ENCODE data around the gene ROBO1. TPM values are rescaled to one million over a fixed set of nuclear protein-coding genes. Genes with fewer than 3 reads are reported as not detected.

The ROBO1 gene
- total RNA-seq, 1 experiment from 2014 or later: 35.5 TPM

DNA sequence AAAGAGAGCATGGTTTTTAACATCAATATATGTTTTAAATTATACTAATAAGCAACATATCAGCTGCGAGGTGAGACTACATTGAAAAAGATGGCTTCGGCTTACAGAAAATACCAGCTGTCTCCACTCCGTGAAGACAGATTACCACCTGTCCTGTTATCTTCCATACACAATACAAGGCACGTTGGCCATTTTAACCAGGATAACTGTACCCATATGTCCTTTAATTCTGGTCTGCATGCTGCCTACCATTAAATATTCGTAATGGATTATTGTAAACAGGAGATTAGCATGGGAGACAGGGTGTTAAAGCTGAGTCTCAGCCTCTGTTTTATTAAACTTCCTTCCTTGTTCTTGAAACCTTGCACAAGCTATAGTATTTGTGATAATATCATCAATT lies 855.5 kb downstream of the ROBO1 start:
- no peaks in the 10 kb centered on the region for H3K9me3 ChIP-seq (ENCODE audit: low read length)
- ChIA-PET CTCF (no interaction called here), POLR2A (ENCODE audit: unreplicated experiment) (no interaction called here)
- ATAC-seq (no peak), DNase-seq (no peak)
- no peaks in the 10 kb centered on the region for H3K9me2 ChIP-seq (replicated peaks; ENCODE audit: low read length)
- TF ChIP-seq EZH2 (IDR thresholded peaks at IDR 0.05; ENCODE audit: low read length, unreplicated experiment) (no peak), EZH2phosphoT487 (IDR thresholded peaks at IDR 0.05; ENCODE audit: borderline replicate concordance, low read length) (no peak)
- TF ChIP-seq, protein P1, sequence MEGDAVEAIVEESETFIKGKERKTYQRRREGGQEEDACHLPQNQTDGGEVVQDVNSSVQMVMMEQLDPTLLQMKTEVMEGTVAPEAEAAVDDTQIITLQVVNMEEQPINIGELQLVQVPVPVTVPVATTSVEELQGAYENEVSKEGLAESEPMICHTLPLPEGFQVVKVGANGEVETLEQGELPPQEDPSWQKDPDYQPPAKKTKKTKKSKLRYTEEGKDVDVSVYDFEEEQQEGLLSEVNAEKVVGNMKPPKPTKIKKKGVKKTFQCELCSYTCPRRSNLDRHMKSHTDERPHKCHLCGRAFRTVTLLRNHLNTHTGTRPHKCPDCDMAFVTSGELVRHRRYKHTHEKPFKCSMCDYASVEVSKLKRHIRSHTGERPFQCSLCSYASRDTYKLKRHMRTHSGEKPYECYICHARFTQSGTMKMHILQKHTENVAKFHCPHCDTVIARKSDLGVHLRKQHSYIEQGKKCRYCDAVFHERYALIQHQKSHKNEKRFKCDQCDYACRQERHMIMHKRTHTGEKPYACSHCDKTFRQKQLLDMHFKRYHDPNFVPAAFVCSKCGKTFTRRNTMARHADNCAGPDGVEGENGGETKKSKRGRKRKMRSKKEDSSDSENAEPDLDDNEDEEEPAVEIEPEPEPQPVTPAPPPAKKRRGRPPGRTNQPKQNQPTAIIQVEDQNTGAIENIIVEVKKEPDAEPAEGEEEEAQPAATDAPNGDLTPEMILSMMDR (conservative IDR thresholded peaks at IDR 0.05; ENCODE audit: low read depth, low read length): no peak
- no peak overlapping the region for H3K4me3 ChIP-seq (ENCODE audit: low read length)
- no peaks in the 10 kb centered on the region for H3K36me3 ChIP-seq (ENCODE audit: low read depth, low read length)
- H2AFZ ChIP-seq (ENCODE audit: low read length): no peak overlapping the region
- H3K9ac ChIP-seq (ENCODE audit: low read length): no peak overlapping the region
- no peaks in the 10 kb centered on the region for H3K27me3 ChIP-seq (ENCODE audit: low read length)
- H3K4me1 ChIP-seq (ENCODE audit: insufficient read depth, low read length): no peaks in the 10 kb centered on the region
- no peaks in the 10 kb centered on the region for H3K79me2 ChIP-seq (ENCODE audit: low read length)
- intact Hi-C loops (cut with micrococcal nuclease): no loop called here
- H3K4me2 ChIP-seq (ENCODE audit: low read length): no peak overlapping the region
- H3K27ac ChIP-seq (ENCODE audit: low read length): no peak overlapping the region
- no TSS peak for BruUV-seq (replicated peaks)
- no peaks in the 10 kb centered on the region for H4K20me1 ChIP-seq (ENCODE audit: low read length)
- no peaks in the 10 kb centered on the region for H3F3A ChIP-seq (ENCODE audit: low read length, unreplicated experiment)

DNA sequence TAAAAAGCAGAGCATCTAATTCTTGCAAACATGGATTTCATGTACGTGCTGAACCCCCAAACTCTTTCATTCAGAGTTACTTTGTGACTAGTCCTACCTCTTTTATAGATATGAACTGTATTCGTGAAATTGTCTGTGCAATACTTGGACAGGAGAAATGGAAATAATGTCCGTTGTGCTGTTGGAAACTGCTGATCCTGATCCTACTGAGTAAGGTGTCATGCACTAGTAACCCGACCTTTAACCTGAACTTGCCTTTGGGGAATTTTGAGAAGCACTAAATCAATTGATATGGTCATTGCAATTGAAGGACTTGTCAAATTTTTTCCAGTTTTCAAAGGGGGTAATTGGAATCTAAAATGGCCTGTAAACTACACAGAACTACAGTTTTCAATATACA lies 856.4 kb downstream of the ROBO1 start:
- Histone ChIP-seq H3K9me2 (replicated peaks; ENCODE audit: low read length) (no peaks in the 10 kb centered on the region), H3K36me3 (ENCODE audit: low read depth, low read length) (no peaks in the 10 kb centered on the region), H3K4me3 (ENCODE audit: low read length) (no peak overlapping the region), H3K4me2 (ENCODE audit: low read length) (no peak overlapping the region), H3K9me3 (ENCODE audit: low read length) (no peaks in the 10 kb centered on the region), H3K27me3 (ENCODE audit: low read length) (no peaks in the 10 kb centered on the region), H2AFZ (ENCODE audit: low read length) (no peak overlapping the region), H3K27ac (ENCODE audit: low read length) (no peak overlapping the region), H3K4me1 (ENCODE audit: insufficient read depth, low read length) (no peaks in the 10 kb centered on the region), H3F3A (ENCODE audit: low read length, unreplicated experiment) (no peaks in the 10 kb centered on the region), H4K20me1 (ENCODE audit: low read length) (no peaks in the 10 kb centered on the region), H3K79me2 (ENCODE audit: low read length) (no peaks in the 10 kb centered on the region), H3K9ac (ENCODE audit: low read length) (no peak overlapping the region)
- intact Hi-C loops (cut with micrococcal nuclease): no loop called here
- no TSS peak for BruUV-seq (replicated peaks)
- ChIA-PET POLR2A (ENCODE audit: unreplicated experiment) (no interaction called here), CTCF (no interaction called here)
- ATAC-seq: no peak
- no peak for DNase-seq
- TF ChIP-seq EZH2phosphoT487 (IDR thresholded peaks at IDR 0.05; ENCODE audit: borderline replicate concordance, low read length) (no peak), EZH2 (IDR thresholded peaks at IDR 0.05; ENCODE audit: low read length, unreplicated experiment) (no peak)
- TF ChIP-seq, protein P1 (conservative IDR thresholded peaks at IDR 0.05; ENCODE audit: low read depth, low read length): no peak

DNA sequence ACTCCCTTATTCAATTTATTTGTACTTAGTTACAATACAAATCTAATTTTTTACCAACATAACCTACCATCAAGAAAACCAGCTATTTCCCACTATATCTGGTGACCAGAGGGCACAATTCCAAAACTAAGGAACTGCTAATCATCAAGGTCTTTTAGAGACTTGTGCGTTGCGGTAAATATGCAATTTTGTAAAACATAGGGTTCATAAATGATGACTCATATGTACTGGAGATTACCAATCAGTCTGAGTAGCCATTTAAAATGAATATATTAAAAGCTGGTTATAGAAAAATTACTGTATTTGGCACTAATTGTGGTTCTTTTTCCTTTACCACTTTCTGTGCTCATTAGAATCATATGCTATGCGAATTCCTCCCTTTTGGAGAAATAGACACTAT lies 859.6 kb downstream of the ROBO1 start:
- no peaks in the 10 kb centered on the region for H3K27me3 ChIP-seq (ENCODE audit: low read length)
- no peak for TF ChIP-seq EZH2 (IDR thresholded peaks at IDR 0.05; ENCODE audit: low read length, unreplicated experiment)
- TF ChIP-seq EZH2phosphoT487 (IDR thresholded peaks at IDR 0.05; ENCODE audit: borderline replicate concordance, low read length): no peak
- TF ChIP-seq, protein P1 (conservative IDR thresholded peaks at IDR 0.05; ENCODE audit: low read depth, low read length): no peak
- H3K36me3 ChIP-seq (ENCODE audit: low read depth, low read length): no peaks in the 10 kb centered on the region
- BruUV-seq (replicated peaks): no TSS peak
- H3K79me2 ChIP-seq (ENCODE audit: low read length): no peaks in the 10 kb centered on the region
- ChIA-PET CTCF (no interaction called here), POLR2A (ENCODE audit: unreplicated experiment) (no interaction called here)
- no peaks in the 10 kb centered on the region for H3F3A ChIP-seq (ENCODE audit: low read length, unreplicated experiment)
- no peak overlapping the region for H3K27ac ChIP-seq (ENCODE audit: low read length)
- intact Hi-C loops (cut with micrococcal nuclease): no loop called here
- no peak overlapping the region for H3K9ac ChIP-seq (ENCODE audit: low read length)
- H3K4me2 ChIP-seq (ENCODE audit: low read length): no peak overlapping the region
- no peaks in the 10 kb centered on the region for H3K4me1 ChIP-seq (ENCODE audit: insufficient read depth, low read length)
- H2AFZ ChIP-seq (ENCODE audit: low read length): no peak overlapping the region
- no peaks in the 10 kb centered on the region for H3K9me2 ChIP-seq (replicated peaks; ENCODE audit: low read length)
- no peak overlapping the region for H3K4me3 ChIP-seq (ENCODE audit: low read length)
- no peaks in the 10 kb centered on the region for H3K9me3 ChIP-seq (ENCODE audit: low read length)
- DNase-seq (no peak), ATAC-seq (no peak)
- no peaks in the 10 kb centered on the region for H4K20me1 ChIP-seq (ENCODE audit: low read length)

All from PC-3 (cell line).